GM15510 (cell line): ENCODE data around the gene SCRN1.

Experiments used
- POLR2A ChIP-seq: IDR thresholded peaks from 3 replicates; pipeline ENCODE4 v1.6.1; 2011; ENCODE audit warnings: borderline replicate concordance; ENCODE audit not compliant: insufficient read length; ENCODE audit errors: extremely low read depth

The SCRN1 gene

DNA sequence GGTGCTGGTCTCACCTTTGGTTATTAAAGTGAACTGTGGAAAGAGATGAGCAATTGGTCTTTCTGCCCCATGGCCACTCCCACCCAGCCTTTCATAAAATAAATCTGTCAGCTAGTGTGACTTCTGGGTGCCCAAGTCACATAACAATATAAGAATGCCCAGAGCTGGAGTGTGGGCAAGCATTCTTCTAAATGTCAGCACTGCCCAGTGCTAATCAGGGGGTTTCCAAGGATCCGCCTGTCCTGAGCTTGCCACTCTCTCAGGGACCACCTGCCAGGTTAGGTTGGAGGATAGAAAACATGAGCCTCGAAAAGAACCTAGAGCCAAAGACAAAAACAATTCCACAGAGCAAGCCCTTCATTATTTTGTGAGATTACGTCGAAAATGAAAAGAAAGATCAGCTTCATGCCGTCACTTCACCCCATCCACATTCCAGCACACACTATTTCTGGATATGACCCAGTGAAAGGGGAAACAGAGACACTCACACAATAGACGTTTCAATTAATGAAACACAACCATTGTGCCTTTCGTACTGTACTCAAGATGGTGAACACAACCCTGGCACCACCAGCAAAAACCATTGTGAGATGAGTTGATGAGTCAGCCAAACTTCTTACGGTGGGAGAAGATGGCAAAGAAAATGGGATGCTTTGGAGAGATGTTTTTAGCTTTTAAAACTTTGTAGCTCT, 30.8 kb downstream of the SCRN1 start:
- TF ChIP-seq POLR2A = no peak

GRCh38 chr7:29957521-29958310, 31.9 kb downstream of the SCRN1 start:
- TF ChIP-seq POLR2A = no peak

DNA sequence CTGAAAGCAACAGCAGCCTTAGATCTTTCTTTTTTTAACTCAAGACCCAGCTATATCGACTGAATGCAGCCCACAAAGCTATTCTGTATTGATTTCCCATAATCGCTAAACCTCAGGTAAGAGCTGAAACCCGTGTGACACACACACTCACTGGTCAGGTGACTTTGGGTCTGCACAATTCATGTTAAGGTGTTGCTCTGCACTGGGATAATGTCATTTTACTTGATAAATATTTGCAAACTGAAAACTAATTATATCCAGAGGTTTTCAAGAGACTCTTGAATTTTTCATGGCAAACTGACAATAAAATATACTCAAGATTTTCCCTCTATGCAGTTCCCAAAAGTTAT, 33.1 kb downstream of the SCRN1 start:
- TF ChIP-seq POLR2A = no peak

GRCh38 chr7:29955799-29956486, 33.7 kb downstream of the SCRN1 start:
- TF ChIP-seq POLR2A = no peak

GRCh38 chr7:29955075-29955792, 34.4 kb downstream of the SCRN1 start:
- no peak for TF ChIP-seq POLR2A

DNA sequence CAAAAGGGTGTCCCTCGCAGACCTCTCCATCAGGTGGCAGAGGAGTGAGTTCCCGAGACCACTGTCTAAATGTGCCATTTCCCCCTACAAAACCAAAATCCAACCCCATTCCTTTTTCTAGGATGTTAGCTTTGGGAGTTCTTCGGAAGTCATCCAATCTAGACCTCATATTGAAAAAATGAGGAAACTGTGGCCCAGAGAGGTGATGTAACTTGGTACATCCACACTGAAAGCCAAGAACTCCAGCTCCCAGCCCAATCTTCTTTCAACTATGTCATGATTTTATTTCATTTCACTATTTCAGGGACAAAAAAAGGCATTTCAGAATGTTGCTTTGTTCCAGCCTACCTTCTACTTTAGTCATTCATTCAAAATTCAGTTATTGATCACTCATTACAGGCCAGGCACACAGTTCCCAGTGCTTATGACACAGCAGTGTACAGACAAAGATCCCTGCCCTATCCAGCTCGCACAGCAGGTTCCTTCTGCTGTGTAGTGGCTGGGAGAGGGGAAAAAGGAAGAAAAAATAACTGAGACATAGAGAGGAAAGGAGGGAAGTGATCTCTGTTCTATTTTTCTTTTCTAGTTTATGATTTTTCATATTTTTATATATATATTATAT, 35.8 kb downstream of the SCRN1 start:
- no peak for TF ChIP-seq POLR2A

GRCh38 chr7:29951206-29951605, 38.4 kb downstream of the SCRN1 start:
- no peak for TF ChIP-seq POLR2A

GRCh38 chr7:29950480-29950879, 39.1 kb downstream of the SCRN1 start:
- TF ChIP-seq POLR2A = no peak

GRCh38 chr7:29948587-29948986, 41.0 kb downstream of the SCRN1 start:
- no peak for TF ChIP-seq POLR2A

GRCh38 chr7:29946428-29947186, 43.0 kb downstream of the SCRN1 start:
- TF ChIP-seq POLR2A = no peak

DNA sequence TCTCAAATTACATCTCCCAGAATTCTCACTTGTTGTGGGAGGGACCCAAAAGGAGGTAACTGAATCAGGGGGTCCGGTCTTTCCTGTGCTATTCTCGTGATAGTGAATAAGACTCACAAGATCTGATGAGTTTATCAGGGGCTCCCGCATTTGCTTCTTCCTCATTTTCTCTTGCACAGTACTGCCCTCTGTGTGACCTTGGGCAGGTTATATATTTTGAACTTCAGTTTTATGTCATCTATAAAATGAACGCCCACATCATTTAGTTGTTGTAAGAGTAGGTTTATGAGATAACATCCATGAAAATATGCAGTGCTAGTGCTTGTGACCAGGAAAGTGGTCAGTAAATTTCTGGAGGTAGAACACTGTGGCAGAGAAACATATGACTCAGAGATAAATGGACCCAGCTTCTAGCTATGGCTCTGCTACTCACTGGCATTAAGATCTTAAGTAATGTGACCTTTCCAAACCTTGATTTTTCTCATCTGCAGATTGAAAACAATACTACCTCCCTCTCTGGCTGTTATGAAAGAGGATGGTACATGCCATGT, 44.3 kb downstream of the SCRN1 start:
- no peak for TF ChIP-seq POLR2A

DNA sequence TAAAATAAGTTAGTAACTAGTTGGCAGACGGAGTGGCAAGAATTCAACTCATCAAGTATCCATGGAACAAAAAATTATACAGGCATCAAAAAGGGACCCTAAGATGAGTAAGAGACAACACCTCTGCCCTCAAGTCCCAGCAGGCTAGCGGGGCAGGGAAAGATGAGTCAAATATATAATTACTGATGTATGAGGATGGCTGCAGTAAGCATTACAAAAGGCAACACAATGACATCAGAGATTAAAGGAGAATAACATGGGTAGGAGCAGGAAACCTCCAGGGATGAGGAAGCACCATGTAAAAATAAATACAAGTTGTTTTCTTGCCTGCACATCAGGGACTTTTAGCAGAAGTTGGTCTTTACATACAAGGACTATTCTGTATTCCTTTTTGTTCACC, 49.4 kb downstream of the SCRN1 start:
- no peak for TF ChIP-seq POLR2A

GRCh38 chr7:29937132-29937531, 52.5 kb downstream of the SCRN1 start:
- no peak for TF ChIP-seq POLR2A

DNA sequence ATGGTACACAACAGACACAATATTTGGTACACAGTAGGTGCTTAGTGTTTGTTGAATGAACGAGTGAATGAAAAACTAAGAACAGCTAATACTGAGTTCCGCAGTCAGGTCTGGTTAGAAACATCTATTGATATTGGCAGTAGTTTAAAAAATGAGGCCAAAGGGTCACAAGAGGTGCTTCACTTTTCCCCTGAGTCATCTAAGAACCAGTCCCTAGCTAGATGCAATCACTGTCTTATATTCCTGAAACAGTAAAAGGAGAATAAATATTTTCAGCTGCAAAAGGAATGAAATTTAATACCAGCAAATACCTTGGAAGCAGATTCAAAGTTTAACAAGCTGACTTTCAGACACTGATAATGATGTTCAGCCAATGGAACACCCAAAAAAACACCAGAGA, 54.5 kb downstream of the SCRN1 start:
- TF ChIP-seq POLR2A = no peak
